Karpas-422 (cell line): ENCODE measurements around the gene CENPS. TPM values are rescaled to one million over a fixed set of nuclear protein-coding genes. Genes with fewer than 3 reads are reported as not detected.
"Not testable (repeated sequence)": the region's sequence is repeated elsewhere in the genome, so short reads cannot be mapped to it uniquely, and the experiment has no call there.

Source experiments
- DNase-seq: peaks from one replicate; pipeline ENCODE4 v3.0.0-alpha.2; 2015
- H2AFZ ChIP-seq: fragments of 200-600 bp; sonication (generic); 2 replicates; pipeline ENCODE4 v1.6.1; 2014; ENCODE audit warnings: antibody characterized with exemption, low read length, mixed read lengths
- H3K27ac ChIP-seq: fragments of 200-600 bp; sonication (generic); 2 replicates; pipeline ENCODE4 v1.5.1; 2014; ENCODE audit warnings: mild to moderate bottlenecking, low read length, moderate library complexity
- H3K27me3 ChIP-seq: fragments of 200-600 bp; sonication (generic); 2 replicates; pipeline ENCODE4 v1.6.1; 2014; ENCODE audit warnings: low read length, mixed read lengths
- H3K36me3 ChIP-seq: fragments of 200-600 bp; sonication (generic); 2 replicates; pipeline ENCODE4 v1.6.1; 2014; ENCODE audit warnings: low read length, mixed read lengths; ENCODE audit not compliant: insufficient read depth
- H3K4me1 ChIP-seq: fragments of 200-600 bp; sonication (generic); 2 replicates; pipeline ENCODE4 v1.6.1; 2014; ENCODE audit warnings: mild to moderate bottlenecking, low read length, mixed read lengths
- H3K4me2 ChIP-seq: fragments of 200-600 bp; sonication (generic); 2 replicates; pipeline ENCODE4 v1.6.1; 2014; ENCODE audit warnings: low read length, low read depth, mild to moderate bottlenecking; ENCODE audit not compliant: poor library complexity, severe bottlenecking
- H3K4me3 ChIP-seq: fragments of 200-600 bp; sonication (generic); 2 replicates; pipeline ENCODE4 v1.5.1; 2014; ENCODE audit warnings: mild to moderate bottlenecking, antibody characterized with exemption, low read length, mixed read lengths
- H3K79me2 ChIP-seq: fragments of 200-600 bp; sonication (generic); 2 replicates; pipeline ENCODE4 v1.6.1; 2014; ENCODE audit warnings: mild to moderate bottlenecking, low read length, mixed read lengths
- H3K9ac ChIP-seq: fragments of 200-600 bp; sonication (generic); 2 replicates; pipeline ENCODE4 v1.6.0; 2014; ENCODE audit warnings: low read length
- H3K9me2 ChIP-seq: fragments of 200-600 bp; sonication (generic), shearing (Covaris generic); replicated peaks from 2 replicates; pipeline ENCODE4 v1.6.0; 2014; ENCODE audit warnings: mild to moderate bottlenecking, low read length, moderate library complexity; ENCODE audit not compliant: insufficient read depth
- H3K9me3 ChIP-seq: fragments of 300-700, 200-600 bp; sonication (generic); 2 replicates; pipeline ENCODE4 v1.6.1; 2014; ENCODE audit warnings: low read length, mixed read lengths
- H4K20me1 ChIP-seq: fragments of 200-600 bp; sonication (generic); 2 replicates; pipeline ENCODE4 v1.6.1; 2014; ENCODE audit warnings: mild to moderate bottlenecking, antibody characterized with exemption, low read length, low read depth; ENCODE audit not compliant: insufficient read depth
- total RNA-seq: library from RNA; depleted of rRNA; stranded (reverse); fragments of >200 nt; shearing (Covaris generic); gene quantifications from 2 replicates; pipeline ENCODE4 v1.2.3, GENCODE V29; 2014; ENCODE audit warnings: low replicate concordance

Gene CENPS
- total RNA-seq, 1 experiment from 2014 or later, result 10.6 TPM

GRCh38 chr1:10424651-10425050, 5.6 kb upstream of the CENPS start:
- no peaks in the 10 kb centered on the region for H3K9me3 ChIP-seq
- no peaks in the 10 kb centered on the region; the same call in 1 of the 2 replicates for H3K27me3 ChIP-seq
- H2AFZ ChIP-seq, result no peak overlapping the region
- H3K4me1 ChIP-seq, result peaks cover 4% of the 10 kb centered on the region
- no peaks in the 10 kb centered on the region for H3K9me2 ChIP-seq
- DNase-seq, result no peak
- no peaks in the 10 kb centered on the region for H4K20me1 ChIP-seq
- no peak overlapping the region for H3K9ac ChIP-seq
- no peaks in the 10 kb centered on the region for H3K79me2 ChIP-seq
- H3K27ac ChIP-seq, result no peak overlapping the region
- H3K36me3 ChIP-seq, result no peaks in the 10 kb centered on the region; the same call in 1 of the 2 replicates
- no peak overlapping the region for H3K4me2 ChIP-seq
- H3K4me3 ChIP-seq, result no peak overlapping the region

- H2AFZ ChIP-seq, H3K4me1 ChIP-seq, H3K9me2 ChIP-seq, H3K27me3 ChIP-seq, H3K4me2 ChIP-seq, H3K36me3 ChIP-seq, H3K27ac ChIP-seq, H3K79me2 ChIP-seq, H3K4me3 ChIP-seq, H4K20me1 ChIP-seq, H3K9me3 ChIP-seq, H3K9ac ChIP-seq, DNase-seq: not testable (repeated sequence)
These were observed 4.3 kb upstream of the CENPS start for GRCh38 chr1:10425826-10426534.

- not testable (repeated sequence) for H3K9me3 ChIP-seq, H3K4me3 ChIP-seq, H3K79me2 ChIP-seq, DNase-seq, H4K20me1 ChIP-seq, H3K27ac ChIP-seq, H3K9me2 ChIP-seq, H3K9ac ChIP-seq, H2AFZ ChIP-seq, H3K4me2 ChIP-seq, H3K36me3 ChIP-seq, H3K27me3 ChIP-seq
- peaks cover 13% of the 10 kb centered on the region for H3K4me1 ChIP-seq
These were observed 3.7 kb upstream of the CENPS start for GRCh38 chr1:10426535-10426848.

GRCh38 chr1:10428984-10429383, 1.2 kb upstream of the CENPS start:
- no peak overlapping the region for H3K4me2 ChIP-seq
- H2AFZ ChIP-seq, result no peak overlapping the region
- peaks cover 33% of the 10 kb centered on the region for H3K79me2 ChIP-seq
- no peaks in the 10 kb centered on the region for H3K36me3 ChIP-seq
- no peak overlapping the region for H3K9ac ChIP-seq
- peaks cover 36% of the 10 kb centered on the region for H3K4me1 ChIP-seq
- H4K20me1 ChIP-seq, result no peaks in the 10 kb centered on the region
- DNase-seq, result no peak
- no peaks in the 10 kb centered on the region for H3K9me2 ChIP-seq
- H3K4me3 ChIP-seq, result no peak overlapping the region
- no peaks in the 10 kb centered on the region for H3K9me3 ChIP-seq
- H3K27ac ChIP-seq, result no peak overlapping the region
- H3K27me3 ChIP-seq, result no peaks in the 10 kb centered on the region; the same call in 1 of the 2 replicates

GRCh38 chr1:10429868-10430215, 391 bp upstream of the CENPS start:
- H3K27ac ChIP-seq, result no peak overlapping the region
- no peaks in the 10 kb centered on the region for H3K9me3 ChIP-seq
- peak overlapping the region; percentile 86 for H3K4me2 ChIP-seq
- H3K9me2 ChIP-seq, result no peaks in the 10 kb centered on the region
- no peaks in the 10 kb centered on the region for H4K20me1 ChIP-seq
- peak overlapping the region; percentile 95 for H3K9ac ChIP-seq
- H3K36me3 ChIP-seq, result no peaks in the 10 kb centered on the region
- peaks cover 41% of the 10 kb centered on the region for H3K79me2 ChIP-seq
- peaks cover 40% of the 10 kb centered on the region for H3K4me1 ChIP-seq
- DNase-seq, result peak; percentile 56
- peak overlapping the region; percentile 93 for H2AFZ ChIP-seq
- H3K4me3 ChIP-seq, result peak overlapping the region; percentile 95
- no peaks in the 10 kb centered on the region; the same call in 1 of the 2 replicates for H3K27me3 ChIP-seq

GRCh38 chr1:10431070-10431730, 967 bp downstream of the CENPS start:
- no peaks in the 10 kb centered on the region for H3K9me2 ChIP-seq
- H3K27ac ChIP-seq, result peak overlapping the region; percentile 59; the same call in 1 of the 2 replicates
- peaks cover 40% of the 10 kb centered on the region for H3K4me1 ChIP-seq
- H4K20me1 ChIP-seq, result no peaks in the 10 kb centered on the region
- H3K9ac ChIP-seq, result peak overlapping the region; percentile 95
- H3K79me2 ChIP-seq, result peaks cover 42% of the 10 kb centered on the region
- no peaks in the 10 kb centered on the region for H3K9me3 ChIP-seq
- no peaks in the 10 kb centered on the region for H3K36me3 ChIP-seq
- peak overlapping the region; percentile 95 for H3K4me3 ChIP-seq
- DNase-seq, result peak; percentile 74
- H2AFZ ChIP-seq, result peak overlapping the region; percentile 77
- H3K27me3 ChIP-seq, result no peaks in the 10 kb centered on the region; the same call in 1 of the 2 replicates
- H3K4me2 ChIP-seq, result peak overlapping the region; percentile 86

GRCh38 chr1:10432910-10433700, 2.9 kb downstream of the CENPS start:
- H3K79me2 ChIP-seq, result peaks cover 42% of the 10 kb centered on the region
- peaks cover 40% of the 10 kb centered on the region for H3K4me1 ChIP-seq
- no peaks in the 10 kb centered on the region for H3K36me3 ChIP-seq
- peak overlapping the region; percentile 15; the same call in 1 of the 2 replicates for H3K9ac ChIP-seq
- H4K20me1 ChIP-seq, result no peaks in the 10 kb centered on the region
- H3K27ac ChIP-seq, result no peak overlapping the region
- no peak overlapping the region for H3K4me3 ChIP-seq
- peak overlapping the region; percentile 86 for H3K4me2 ChIP-seq
- no peaks in the 10 kb centered on the region for H3K9me2 ChIP-seq
- peak; percentile 15 for DNase-seq
- H3K27me3 ChIP-seq, result no peaks in the 10 kb centered on the region; the same call in 1 of the 2 replicates
- 0 out of 2 replicates have a peak overlapping the region, but pooled peaks have one; percentile 74 for H2AFZ ChIP-seq
- H3K9me3 ChIP-seq, result no peaks in the 10 kb centered on the region

GRCh38 chr1:10433790-10434189, 3.6 kb downstream of the CENPS start:
- H3K4me2 ChIP-seq, result peak overlapping the region; percentile 86
- no peak overlapping the region for H3K4me3 ChIP-seq
- H4K20me1 ChIP-seq, result no peaks in the 10 kb centered on the region
- no peak overlapping the region; the same call in 1 of the 2 replicates for H3K27ac ChIP-seq
- no peaks in the 10 kb centered on the region for H3K9me3 ChIP-seq
- H3K4me1 ChIP-seq, result peaks cover 40% of the 10 kb centered on the region
- H3K36me3 ChIP-seq, result no peaks in the 10 kb centered on the region
- H3K9ac ChIP-seq, result peak overlapping the region; percentile 15; the same call in 1 of the 2 replicates
- H3K27me3 ChIP-seq, result no peaks in the 10 kb centered on the region; the same call in 1 of the 2 replicates
- peaks cover 42% of the 10 kb centered on the region for H3K79me2 ChIP-seq
- H2AFZ ChIP-seq, result peak overlapping the region; percentile 74; the same call in 1 of the 2 replicates
- peak; percentile 44 for DNase-seq
- H3K9me2 ChIP-seq, result no peaks in the 10 kb centered on the region
